Stimulated activated CD4-positive, alpha-beta T cell treated with anti-CD3 and anti-CD28 coated beads, Interleukin-1b, Interleukin-23, amount 100 ng/mL, for 24 hours (primary cell): ENCODE data around the gene RCAN1.

Source experiments
- DNase-seq, 4 experiments: peaks; one replicate each; pipeline ENCODE4 v3.0.0-alpha.2; 2020; ENCODE audit warnings: low read depth in 4 of 4, low spot score in 1 of 4

The RCAN1 gene

DNA sequence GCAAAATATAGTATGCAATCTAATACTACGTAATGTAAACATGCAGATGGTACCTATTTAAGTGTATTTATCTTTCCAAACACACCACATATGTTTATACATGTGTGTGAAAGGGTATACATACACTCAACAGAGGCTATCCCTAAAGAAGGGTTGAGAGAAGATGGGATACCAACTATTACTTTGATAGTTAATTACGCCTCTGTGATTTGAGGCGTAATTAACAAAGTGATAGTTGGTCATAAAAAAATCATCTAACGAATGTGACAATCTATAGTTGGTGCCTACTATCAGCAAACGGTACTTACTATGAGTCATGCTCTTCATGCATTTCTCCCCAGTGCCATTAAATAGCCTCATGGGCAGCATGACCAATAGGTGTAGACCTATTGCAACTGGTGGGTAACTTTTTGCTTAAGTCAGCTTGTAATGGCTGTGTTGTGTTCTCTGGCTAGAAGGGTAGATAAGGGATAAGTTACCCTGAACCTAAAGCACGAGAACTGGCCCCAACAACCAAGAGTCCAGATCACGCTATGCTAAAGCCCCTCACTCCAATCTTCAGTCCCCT lies 15.3 kb downstream of the RCAN1 start:
- no peak for DNase-seq

DNA sequence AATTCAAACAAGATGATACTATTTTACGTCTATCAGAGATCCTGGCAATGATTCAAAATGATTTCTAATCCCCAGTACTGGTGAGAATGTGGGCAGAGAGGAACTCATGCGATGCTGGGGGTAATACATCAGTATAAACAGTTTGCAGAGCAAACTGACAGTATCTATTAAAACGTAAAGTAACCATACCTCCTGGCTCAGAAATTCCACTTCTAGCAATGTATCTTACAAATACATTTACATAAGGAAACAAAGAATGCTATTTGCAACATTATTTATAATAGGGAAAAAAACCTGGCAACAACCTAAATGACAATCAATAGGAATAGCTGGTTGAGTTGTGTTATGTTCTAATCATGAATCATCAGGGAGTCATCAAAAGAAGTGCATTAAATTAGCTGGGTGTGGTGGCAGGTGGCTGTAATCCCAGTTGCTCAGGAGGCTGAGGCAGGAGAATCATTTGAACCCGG lies 15.9 kb downstream of the RCAN1 start:
- DNase-seq: no peak

DNA sequence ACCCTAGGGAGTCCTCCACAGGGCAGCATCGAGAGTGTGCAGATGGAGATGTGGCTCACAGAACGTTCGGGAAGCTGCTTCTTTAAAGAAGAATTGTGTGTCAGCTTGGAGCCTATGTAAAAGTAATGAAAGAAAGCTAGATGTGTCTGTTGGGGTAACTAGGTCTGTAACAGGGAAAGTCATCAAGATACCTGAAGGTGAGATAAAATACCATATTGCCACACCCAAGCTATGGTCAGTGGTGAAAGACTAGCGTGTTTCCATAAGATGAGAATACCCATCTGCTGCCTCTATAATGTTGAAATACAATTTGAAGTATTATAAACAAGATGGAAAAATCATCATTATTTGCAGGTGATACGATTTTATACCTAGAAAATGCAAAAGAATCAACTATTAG lies 17.5 kb downstream of the RCAN1 start:
- DNase-seq: no peak

DNA sequence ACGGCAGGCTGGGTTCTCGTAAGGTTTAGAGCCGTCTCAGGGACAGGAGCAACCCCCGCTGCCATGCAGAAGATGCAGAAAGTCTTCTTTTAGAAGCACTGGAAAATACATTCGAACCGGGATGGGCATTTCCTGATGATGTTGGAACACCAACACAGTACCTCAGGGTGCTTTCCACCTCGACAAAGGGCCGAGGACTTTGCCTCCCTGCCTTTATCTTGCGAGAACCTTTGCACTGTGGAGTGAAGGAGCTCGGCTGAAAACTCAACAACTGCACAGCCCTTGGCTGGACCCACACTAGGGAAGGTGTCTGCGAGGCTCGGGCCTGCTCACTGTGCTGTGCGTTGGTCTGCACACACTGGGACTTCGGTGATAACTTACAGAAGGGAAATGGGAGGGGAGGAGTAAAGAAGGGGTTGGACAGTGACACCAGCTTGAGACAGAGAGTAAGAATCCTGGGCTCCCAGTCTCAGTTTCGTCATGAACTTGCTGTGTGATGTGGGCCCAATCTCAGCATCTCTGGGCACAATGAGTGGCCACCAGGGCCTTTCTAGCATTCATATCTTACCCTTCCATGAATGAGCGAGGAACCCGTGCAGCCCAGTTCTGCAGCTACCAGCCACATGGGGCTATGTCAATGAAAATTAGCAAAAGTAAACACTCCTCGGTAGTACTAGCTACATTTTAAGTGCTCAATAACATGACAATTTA lies 18.2 kb downstream of the RCAN1 start:
- DNase-seq: no peak

DNA sequence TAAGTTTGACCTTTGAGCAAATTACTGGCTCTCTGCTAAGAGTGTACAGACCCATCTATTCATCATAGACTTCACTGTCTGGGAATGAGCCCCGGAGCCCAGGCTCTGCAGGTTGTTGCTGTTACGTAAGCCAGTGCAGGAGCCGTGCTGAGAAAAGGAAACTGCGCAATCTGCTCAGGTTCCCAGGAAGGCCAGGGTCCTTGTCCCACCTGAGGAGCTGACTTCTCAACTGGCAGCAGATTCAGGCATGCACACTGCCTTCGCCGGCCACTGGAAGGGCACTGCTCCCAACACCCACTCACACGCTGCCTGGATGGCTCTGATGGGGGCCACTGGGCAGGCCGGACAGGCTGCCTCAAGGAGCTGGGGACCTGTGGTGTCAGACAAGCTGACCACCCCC lies 19.5 kb downstream of the RCAN1 start:
- DNase-seq: no peak

DNA sequence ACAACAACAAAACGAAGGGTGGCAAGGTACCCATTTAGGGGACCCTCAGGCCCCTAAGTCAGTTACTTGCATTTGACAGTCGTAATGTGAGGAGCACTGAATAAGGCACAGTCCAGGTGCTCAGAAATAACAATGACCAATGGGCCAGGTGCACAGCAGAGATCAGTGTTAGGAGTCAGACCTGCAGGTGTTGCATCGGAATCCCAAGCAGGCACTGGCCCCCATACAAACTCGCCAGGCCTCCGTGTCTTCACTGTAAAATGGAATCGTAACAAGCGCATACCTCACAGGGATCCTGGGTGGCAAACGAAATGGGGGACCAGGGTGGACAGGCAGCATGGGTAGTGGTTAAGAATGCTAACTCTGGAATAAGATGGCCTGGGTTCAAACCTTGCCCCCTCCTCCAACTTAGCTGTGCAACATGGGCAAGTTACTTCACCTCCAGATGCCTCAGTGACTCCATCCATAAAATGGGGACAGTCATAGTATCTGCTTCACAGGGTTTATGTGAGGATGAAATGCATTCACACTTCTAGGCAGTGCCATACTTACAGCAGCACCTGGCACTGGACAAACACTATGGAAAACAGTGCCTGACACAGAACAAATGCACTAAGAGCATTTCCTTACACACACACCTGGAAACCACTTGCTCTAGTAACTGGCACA lies 20.2 kb downstream of the RCAN1 start:
- DNase-seq: no peak

DNA sequence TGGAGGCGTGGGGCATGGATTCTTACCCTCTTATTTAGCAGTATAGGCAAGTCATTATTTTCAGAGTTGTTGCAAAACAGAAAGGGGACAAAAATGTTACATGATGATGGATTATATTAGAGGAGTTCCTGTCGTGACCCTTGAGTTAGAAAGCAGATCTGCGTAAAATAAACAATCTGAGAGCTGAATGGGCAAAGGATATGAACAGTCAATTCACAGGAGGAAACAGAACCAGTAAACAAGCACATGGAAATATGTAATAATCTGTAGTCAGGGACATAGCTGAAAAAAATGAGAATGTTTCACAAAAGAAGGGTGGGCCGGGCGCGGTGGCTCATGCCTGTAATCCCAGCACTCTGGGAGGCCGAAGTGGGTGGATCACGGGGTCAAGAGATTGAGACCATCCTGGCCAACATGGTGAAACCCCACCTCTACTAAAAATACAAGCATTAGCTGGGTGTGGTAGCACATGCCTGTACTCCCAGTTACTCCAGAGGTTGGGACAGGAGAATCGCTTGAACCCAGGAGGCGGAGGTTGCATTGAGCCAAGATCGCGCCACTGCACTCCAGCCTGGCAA lies 20.9 kb downstream of the RCAN1 start:
- no peak for DNase-seq

DNA sequence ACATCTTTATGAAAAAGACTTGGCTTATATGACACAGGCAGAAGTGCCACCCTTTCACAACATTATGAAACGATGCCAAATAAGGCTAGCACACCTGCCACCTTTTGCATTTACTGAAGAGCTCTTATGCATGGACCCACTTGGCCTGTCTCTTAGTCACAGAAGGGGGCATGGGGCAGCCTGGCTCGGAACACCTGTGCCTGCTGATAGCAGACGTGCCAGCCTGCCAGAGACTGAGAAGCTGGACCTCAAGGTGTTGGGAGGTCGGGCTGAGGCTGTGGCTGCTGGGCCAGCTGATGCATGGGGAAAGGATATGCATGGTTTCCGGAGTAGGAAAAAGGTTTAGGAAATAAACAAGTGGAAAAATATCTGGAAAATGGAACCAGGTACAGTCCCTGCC lies 21.5 kb downstream of the RCAN1 start:
- no peak for DNase-seq

DNA sequence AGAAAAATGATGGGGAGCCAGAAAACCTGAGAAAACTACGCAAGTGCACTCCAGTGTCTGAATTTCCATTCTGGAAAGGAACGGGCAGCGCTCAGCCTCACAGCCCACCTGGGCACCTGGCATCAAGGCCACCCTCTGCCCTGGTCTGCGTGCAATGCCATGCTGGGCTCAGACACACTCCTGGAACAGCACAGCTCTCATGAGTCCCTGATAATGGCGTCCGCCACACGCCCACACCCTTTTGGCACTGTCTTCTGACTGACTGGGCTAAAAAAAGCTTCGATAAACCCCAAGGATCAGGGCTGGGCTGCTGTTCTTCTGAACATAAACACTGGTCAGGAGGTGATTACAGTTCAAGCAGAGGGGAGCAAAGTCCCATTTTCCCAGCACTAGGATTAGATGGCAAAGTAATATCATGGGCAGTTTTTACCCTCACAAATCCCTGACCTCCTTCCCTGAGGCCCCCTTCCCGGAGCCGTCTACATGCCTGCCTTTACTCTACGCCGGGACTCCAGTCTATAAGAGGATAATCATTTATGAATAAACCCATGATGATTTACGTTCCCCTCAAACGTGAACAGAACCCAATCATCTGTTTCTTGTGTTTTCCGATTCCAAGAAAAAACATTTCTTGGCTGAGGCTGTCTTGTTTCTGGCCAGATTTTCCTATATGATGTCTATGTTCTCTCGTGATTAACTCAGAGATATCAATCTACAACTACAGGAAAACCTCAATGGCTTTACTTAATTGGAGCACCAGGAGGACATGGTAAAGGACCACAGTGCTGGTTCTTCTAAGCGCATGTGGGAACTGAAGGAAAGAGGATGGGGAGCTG lies 22.6 kb downstream of the RCAN1 start:
- no peak for DNase-seq

DNA sequence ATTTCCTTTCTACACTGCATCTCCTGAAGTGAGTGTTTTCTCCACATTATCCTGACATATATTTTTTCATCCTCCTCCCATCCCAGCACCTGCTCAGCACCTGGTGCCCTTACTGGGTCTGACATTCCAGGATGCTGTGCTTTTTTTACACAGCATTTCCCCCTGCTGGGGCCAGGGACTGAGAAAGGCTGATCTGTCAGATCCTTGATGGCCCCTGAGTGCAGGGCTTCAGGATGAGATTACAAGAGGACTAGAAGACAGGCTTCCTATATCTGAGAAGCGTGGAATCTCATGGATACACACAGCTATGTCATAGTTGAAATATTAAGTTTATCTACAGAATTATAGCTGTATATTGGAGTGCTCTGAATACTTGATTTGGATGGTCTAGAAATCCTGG lies 24.4 kb downstream of the RCAN1 start:
- no peak for DNase-seq

DNA sequence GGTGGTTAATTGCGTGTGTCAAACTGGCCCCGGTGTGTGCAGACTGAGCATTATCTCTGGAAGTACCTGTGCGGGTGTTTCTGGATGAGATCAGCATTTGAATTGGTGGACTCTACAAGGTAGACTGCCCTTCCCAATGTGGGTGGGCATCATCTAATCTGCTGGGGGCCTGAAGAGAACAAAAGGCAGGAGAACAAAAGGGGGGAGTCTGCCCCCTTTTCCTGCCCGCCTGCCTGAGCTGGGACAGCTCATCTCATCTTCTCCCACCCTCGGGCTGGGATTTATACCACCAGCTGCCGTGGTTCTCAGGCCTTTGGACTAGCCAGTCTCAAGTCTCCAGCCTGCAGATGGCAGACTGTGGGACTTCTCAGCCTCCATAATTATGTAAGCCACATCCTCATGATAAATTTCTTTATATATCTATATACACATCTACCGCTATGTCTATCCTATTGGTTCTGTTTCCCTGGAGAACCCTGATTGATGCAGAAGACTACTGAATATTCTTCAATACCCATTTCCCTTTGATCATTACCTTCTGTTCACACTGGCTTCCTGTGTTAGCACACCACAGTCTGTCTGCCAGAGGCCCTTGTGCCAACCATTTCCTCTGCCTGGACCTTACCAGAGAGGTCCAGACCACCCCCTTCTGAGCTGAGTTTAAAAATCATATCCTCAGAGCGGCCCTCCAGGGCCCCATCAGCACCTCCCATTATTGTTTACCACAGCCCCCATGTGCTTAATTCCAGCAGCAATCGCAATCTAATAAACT lies 25.2 kb downstream of the RCAN1 start:
- no peak for DNase-seq

DNA sequence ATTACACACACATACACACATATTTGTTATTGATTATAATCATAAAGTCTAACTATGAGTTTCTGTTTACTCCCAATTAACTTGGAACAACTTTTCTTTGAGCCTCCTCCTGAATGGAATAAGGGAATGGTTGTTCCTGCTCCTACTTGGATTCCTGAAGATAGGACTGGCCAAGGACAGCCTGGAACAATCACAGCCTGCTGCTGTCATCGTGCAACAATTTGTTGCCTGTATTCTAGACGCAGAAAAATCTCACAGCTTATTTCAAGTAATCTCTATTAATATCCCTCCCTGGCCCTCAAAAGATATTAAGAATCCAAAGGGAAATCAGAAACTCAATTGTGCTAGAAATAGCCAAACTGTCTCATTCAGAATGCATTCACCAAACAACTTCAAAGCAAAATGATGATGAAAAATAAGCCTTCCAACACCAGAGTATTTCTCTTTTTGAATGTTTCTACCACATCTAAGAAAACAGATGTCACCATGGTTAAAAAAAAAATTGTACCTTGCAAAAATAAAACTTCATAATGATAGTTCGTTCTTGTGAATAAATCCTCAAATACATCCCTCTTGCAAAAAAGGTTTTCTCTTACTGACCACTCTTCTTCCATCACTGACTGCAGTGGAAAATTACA lies 30.9 kb downstream of the RCAN1 start:
- no peak for DNase-seq

DNA sequence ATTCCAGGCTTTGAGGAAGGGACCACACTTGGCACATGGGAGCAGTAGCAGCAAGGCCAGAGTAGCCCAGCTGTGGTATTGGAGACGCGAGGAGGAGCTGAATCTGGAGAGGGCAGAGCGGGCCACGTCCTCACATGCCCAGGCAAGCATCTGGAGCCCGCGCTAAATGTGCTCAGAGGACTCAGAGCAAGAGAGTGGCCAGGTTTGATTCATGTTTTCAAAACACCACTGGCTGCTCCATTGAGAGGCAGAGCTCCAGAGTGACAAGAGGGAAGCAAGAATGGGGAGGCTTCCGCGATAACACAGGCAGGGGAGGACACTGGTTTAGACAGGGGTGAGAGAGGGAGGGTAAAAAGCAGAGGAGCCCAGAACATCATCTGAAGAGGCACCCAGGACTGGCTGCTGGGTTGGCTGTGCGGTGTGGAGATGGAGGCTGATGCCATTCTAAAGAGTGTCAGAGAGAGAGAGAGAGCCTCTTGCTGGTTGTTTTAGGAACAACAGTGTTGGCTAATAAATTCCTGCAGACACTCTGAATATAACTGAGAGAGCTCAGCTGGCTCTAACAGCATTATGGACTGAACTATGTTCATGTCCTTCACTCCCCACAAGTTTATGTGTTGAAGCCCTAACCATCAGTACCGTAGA lies 32.3 kb downstream of the RCAN1 start:
- no peak for DNase-seq

DNA sequence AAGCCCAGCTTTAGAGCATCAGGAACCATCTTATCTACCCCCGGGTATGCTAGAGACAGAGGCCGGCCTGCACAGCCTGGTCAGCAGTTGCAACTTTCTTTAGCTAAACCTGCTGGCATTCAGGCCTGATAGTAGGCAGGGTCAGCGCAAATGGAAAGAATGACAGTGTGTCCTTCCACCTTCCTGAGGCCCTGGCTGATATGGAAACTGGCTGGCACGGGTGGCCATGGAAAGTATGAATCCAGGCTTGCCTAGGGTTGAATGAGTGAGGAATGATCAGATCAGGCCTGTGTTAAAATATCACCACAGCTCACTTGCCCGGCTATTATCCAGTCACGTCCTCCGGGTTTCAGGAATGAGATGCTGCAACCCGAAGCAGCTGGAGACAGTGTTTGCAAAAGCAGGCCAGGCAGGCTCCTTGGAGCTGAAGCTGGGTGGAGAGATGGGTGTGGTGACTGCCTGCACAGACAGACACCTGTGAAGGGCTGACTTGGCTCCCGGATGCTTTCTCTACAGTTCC lies 34.7 kb downstream of the RCAN1 start:
- no peak for DNase-seq

DNA sequence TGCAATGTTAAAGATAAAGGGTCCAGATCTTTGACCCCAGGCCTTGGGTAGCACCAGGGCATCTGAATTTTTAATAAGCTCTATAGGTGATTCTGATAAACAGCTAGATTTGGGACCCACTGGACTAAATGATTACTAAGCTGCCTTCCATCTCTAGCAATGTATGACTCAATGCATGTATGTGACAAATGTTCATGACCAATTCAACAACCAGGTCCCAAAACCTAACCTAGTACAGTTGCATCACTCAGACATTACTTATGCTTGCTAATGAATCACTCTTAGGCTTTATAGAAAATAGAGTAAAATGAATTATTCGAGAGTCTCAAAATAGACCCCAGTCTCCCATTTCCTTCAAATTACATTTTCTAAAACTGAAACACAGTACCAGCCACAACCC lies 35.5 kb downstream of the RCAN1 start:
- DNase-seq: no peak

DNA sequence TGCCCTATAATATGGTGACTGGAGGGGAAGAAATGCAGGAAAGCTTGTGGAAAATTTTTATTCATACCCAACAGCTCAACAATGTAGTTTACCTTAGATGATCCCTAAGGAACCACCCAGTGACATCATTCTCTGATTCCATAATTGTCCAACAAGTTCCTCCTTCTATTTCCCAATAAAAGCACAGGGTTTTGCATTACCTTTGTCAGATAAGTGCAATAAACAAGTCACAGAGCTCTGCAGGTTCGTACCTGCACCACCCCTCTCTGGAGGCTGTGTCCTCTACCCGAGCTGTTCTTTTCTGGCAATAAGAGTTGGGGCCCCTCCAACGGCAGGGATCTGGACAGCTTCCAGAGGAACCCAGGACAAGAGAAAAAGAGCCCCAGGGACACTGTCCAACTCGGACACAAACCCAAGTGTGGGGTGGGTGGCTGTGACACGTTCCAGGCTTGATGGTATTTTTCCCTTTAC lies 38.8 kb downstream of the RCAN1 start:
- DNase-seq: no peak

DNA sequence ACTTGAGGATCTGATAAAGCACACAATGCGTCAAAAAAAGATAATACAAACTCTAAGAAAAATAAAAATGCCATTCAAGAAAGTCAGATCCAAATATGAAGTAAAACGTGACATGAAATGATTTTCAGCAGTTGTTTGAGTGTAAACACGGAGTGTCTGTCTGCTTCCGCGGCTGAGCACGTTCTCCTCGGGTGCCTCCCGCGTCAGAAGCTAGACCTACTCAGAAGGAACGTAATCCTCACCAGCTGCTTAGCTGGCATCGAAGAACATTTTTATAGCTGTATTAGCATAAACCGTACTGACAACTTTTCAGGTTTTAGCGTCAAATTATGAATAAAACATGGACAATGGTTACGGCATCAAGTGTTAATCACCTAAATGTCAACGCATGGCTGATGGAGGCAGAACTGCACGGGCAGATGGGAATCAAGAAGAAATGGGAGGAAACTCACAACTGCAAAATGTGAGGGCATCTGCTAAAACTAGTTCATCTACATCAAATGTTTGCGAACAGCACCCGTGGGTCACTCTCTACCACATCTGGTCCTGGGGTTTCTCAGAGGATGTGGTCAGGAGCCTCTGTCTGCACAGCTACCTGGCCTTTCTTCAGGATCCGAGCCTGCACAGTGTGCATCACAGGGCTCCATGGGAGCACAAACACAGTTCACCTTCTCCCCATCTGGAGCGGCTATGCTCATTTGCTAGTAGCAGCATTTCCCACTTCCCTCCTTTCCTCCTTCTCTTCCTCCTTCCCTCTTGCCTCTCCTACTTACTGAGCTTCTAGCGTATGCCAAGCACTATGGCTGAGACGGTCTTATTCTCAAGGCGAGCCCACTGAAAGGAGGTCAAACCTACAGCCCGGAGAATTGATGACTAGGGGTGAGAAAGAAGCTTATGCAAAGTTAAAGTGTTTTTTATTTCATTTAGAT lies 40.0 kb downstream of the RCAN1 start:
- no peak for DNase-seq

DNA sequence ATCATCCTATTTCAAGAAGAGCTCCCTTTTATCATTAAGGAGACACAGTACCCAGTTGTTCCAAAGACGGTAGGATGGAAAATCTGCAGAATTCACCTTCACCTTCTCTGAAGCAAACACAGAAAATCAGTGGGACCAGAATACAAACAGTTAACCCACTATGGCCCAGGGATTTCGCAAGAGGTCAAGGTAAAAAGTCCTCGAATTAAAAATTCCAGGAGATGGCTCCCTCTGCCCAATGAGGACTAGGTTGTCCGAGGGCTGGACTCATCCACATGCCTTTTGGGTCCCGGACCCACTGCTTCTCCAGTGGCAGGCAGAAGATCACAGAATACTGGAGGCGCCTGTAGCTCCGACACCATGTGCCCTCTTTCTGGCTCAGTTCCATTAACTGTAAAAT lies 42.9 kb downstream of the RCAN1 start:
- DNase-seq: no peak
